GM18519 (cell line): Measurements from ENCODE around the gene PSTPIP1.
"Not testable (repeated sequence)": the region's sequence is repeated elsewhere in the genome, so short reads cannot be mapped to it uniquely, and the experiment has no call there.

Experiments used
- ATAC-seq: cut with Tn5 transposase; IDR thresholded peaks from one replicate; pipeline ENCODE4 v1.9.1; 2021; ENCODE audit warnings: mild to moderate bottlenecking, moderate library complexity; ENCODE audit not compliant: unreplicated experiment, low FRiP score

The PSTPIP1 gene

DNA sequence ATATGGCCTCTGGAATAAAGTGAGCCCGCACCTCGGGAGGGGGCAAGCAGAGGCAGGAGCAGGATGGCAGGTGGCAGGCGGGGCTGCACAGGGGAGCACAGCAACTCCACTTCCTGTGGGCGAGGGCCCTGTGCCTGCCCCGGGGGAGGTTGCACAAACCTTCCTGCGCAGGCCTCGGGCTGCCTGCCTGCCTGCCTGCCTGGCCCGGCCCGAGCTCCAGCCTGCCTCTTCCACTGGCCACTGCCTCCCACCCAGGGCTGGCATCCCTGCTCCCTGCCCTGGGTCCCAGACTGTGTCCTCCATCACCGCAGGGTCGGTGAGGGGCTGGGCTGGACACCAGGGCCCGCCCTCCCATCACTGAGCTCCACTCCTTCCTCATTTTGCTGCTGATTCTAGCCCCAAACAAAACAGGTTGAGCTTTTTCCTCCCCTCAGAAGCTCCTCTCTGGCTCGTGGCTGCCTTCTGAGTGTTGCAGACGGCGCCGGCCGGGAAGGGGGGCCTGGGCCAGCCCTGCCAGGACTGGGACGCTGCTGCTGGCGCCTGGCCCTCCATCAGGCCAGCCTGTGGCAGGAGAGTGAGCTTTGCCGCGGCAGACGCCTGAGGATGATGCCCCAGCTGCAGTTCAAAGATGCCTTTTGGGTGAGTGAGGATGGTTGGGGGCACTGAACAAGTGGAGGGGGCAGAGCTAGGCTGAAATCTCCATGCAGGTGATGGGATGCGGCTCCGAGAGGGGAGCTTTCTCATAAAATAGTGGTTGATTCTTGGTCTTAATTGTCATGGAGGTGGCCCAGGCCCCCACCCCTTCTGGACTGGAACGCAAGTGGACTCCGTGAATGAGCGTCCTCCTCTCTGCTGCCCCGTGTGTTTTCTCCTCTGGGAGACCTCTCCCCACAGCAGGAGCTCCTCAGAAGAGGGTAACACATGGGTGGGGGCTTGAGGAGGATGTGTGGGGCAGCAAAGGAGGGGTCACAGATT is at the start of gene PSTPIP1:
Gene PSTPIP1, plus strand, starts transcription at position 156 of the 975 bp plus-strand sequence. Its CDS starts 448 bp downstream, at position 604.
- ATAC-seq, result no peak

DNA sequence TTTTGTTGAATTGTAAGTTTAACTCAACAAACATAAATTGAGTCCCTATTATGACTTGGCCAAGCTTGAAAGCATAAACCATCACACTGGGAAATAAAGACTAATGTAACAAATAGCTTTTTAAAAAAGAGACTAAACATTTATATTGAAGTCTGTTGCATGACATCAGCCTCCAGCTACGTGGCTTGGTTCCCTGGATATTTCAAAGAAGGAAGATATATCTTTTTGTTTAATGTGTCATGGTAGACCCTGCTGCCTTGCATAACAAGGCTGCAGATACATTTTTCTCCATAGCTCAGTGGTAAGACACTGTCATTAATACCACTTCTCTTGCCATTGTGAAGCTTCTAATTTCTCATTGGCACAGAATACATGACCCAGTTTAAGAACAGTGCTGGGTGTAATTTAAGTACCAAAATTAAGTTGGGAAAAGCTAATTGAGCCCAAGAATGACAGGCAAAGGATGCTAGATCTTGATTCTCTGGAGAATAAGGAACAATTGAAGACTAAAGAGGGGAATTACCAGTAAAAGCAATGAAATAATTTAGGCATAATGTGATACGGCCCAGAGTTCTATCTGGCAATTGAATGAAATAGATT is 49.3 kb upstream of the PSTPIP1 start:
- no peak for ATAC-seq

DNA sequence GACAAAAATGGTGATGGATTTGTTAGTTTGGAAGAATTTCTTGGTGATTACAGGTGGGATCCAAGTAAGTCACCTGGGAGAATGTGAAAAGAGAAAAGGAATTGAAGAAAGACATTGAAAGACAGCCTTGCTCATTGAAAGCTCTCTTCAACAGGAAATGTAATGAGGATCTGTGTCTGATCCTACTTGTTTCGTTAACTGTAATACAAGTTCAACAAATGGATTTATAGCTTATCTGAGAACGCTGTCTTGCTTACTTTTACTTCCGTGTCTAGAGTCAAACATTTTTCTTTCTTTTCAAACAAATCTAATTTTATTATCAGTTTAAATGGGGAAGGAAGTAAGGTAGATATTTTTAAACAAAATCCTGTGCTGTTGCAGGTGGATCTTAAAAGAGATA is 47.5 kb upstream of the PSTPIP1 start:
- no peak for ATAC-seq

DNA sequence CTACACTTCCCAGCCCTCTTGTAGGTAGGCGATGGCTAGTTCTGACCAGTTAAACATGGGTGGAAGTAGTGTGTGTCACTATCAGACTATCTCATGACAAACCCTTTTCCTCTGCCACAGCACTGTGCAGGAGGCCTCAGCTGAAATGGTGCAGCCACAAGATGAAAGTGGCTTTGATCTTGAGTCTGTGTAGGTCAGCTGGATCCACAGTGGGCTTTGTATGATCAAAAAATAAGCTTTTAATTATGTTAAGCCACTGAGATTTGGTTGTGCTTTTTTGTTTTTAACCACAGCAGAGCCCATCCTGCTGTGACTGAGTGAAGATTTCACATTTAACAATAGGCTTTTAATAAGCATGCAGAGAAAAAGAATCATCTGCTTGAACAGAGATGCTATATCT is 43.7 kb upstream of the PSTPIP1 start:
- ATAC-seq, result no peak

DNA sequence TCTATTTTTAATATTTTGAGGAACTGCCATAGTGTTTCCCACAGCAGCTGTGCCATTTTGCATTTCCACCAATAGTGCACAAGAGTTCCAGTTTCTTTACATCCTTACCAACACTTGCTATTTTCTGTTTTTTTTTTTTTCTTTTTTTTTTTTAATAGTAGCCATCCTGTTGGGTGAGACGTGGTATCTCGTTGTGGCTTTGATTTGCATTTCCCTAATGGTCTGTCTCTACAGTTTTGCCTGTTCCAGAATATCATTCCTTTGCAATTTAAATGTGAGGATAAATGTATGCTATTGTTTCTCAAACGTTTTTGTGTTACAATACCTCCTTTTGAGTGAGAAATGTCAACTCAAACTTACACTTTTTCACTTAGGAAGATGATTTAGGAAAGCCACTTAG is 41.0 kb upstream of the PSTPIP1 start:
- no peak for ATAC-seq

DNA sequence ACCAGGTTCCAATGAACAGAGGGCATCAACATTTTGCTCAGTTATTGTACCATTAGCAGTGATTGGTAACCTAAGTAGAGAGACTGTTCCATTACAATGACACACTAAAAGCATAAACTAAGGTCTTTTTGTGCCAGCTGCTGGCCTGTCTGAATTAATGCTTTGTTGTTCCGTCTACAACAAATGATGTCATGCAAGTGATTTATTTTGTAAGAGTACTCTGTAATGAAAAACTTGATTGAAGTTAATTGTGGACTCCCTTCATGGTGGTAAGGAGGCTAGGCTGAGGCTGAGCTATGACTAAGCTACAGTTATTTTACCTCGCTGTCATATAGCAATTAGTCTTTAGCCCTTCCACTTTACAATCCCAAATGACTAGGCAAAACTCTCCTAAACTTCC is 40.2 kb upstream of the PSTPIP1 start:
- no peak for ATAC-seq

DNA sequence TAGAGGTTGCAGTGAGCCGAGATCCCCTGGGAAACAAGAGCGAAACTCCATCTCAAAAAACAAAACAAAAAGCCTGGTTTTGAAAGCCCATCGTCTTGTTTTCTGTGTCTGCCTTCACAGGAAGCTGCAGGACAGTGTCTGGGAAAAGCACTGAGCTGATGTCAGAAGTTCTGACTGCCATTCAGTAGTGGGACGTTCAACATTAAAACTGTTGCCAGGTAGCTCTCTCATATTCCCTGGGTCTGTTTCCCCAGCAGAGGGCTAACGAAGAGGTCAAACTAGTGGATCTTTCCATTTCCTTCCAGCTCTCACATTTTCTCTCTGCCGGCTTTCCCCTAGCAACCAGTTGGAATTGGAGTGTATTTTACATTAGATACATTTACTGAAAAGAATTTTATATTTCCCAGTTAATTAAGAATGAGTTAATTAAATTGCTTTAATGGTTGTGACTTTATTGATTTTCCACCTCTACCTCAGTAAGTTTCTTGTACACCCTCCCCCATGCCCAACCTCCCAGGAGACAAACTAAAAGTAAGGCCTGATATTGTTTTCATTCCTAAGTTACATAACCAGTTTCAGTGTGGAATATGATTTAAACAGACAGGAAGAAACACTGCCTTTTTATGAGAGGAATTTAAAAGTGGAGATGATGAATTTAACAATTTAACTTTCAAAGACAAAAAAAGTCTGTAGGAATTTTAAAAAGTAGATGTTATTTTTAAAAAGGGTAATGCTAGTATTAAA is 33.5 kb upstream of the PSTPIP1 start:
- no peak for ATAC-seq

DNA sequence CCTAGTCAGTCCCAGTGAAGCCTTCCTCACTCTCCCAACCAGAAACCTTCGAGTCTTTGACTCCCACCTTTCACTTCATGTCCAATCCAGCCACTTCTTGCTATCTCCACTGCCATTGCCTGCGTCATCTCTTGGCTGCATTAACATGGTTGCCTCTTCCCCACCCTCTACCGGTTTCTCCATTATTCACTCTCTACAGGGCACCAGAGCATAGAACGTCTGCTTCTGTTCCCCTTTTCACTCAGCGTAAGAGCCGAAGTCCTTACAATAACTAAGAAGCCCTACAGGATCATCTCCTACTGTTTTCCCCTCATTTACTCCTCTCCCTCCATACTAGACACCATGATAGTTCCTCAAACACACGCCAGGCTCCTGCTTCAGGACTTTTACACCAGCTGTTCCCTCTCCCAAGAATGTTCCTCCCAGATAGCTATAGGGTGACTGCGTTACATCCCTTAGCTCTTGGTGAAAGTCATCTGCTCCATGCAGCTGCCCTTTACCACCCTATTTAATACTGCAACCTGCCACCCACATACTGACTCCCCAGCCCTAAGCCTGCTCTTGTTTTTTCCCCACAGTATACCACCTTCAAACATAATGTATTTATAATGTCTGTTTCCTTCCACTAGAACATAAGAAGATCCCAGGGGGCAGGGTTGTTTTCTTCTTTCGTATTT is 32.5 kb upstream of the PSTPIP1 start:
- no peak for ATAC-seq

DNA sequence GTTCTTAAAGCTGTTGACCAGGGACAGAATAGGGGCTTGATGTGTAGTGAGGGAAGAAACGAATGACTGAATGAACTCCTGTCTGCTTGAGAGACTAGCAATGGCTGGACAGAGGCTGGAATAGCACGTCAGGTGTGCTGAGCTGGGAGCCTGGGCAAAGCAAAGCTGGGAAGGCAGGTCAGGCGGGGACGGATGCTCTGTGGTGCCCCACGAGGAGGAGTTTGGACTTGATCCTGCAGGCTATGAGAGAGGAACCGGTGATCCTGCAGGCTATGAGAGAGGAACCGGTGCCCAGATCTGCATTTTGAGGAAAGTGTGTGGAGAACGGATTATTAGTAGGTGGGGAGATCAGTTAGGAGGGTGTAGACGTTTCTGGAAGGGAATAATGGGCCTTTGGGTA is 31.3 kb upstream of the PSTPIP1 start:
- ATAC-seq, result no peak

DNA sequence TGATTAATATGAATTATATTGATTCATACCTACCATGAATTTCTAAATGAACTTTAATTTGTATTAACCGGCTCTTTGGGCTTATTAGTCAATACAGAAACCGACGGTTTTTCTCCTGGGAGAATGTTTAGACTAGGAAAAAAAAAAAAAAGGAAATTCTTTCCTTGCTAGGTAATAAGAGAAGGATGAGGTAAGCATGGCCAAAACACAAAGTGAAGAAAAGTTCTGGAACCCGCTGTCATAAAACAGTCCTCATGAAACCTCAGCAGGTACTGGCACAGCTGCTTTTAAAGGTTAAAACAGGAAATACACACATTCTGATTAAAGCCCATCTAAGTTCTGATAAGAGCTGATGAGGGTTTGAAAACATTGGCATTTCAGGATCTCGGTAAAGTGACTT is 30.8 kb upstream of the PSTPIP1 start:
- ATAC-seq, result no peak

DNA sequence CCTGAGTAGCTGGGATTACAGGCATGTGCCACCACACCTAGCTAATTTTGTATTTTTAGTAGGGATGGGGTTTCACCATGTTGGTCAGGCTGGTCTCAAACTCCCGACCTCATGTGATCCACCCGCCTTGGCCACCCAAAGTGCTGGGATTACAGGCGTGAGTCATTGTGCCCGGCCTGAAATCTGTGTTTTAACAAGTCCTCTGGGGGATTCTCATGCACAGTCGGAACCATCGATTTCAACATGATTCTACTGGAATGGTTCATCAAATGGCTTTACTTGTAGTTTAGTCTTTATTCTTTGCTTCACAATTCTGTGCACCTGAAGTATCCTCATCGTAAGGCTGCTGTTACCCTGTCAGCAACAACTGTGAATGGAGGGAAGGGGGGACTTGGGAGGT is 28.9 kb upstream of the PSTPIP1 start:
- not testable (repeated sequence) for ATAC-seq

DNA sequence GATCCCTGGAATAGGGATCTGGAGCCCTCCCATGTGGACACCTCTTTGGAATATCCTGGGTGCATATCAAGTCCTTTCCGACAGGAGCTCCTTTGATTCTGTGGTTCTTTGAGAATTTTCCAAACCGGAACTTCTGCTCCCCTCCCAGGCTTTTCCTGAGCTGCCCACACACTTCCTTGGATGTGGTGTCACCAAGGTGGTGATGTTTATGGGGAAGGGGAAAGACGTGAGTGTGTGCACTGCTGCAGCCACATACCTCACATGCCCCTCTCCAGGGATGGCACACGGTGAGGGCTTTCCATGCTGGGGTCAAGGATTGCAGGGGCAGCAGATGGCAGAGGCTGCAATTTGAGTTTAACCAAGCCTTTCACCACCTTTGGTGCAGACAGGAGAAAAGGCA is 27.9 kb upstream of the PSTPIP1 start:
- no peak for ATAC-seq

DNA sequence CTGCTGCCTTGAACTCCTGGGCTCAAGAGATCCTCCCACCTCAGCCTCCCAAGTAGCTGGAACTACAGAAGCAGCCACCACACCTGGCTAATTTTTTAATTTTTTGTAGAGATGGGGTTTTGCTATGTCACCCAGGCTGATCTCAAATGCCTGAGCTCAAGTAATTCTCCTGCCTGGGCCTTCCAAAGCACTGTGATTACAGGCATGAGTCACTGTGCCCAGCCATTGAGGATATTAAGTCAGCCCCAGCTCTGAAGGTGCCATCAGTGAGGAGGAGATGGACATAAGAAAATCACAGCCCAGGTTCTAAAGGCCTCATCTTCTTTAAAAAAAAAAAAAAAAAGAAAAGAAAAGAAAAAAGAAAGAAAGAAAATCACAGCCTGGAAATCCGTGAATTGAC is 26.6 kb upstream of the PSTPIP1 start:
- no peak for ATAC-seq

DNA sequence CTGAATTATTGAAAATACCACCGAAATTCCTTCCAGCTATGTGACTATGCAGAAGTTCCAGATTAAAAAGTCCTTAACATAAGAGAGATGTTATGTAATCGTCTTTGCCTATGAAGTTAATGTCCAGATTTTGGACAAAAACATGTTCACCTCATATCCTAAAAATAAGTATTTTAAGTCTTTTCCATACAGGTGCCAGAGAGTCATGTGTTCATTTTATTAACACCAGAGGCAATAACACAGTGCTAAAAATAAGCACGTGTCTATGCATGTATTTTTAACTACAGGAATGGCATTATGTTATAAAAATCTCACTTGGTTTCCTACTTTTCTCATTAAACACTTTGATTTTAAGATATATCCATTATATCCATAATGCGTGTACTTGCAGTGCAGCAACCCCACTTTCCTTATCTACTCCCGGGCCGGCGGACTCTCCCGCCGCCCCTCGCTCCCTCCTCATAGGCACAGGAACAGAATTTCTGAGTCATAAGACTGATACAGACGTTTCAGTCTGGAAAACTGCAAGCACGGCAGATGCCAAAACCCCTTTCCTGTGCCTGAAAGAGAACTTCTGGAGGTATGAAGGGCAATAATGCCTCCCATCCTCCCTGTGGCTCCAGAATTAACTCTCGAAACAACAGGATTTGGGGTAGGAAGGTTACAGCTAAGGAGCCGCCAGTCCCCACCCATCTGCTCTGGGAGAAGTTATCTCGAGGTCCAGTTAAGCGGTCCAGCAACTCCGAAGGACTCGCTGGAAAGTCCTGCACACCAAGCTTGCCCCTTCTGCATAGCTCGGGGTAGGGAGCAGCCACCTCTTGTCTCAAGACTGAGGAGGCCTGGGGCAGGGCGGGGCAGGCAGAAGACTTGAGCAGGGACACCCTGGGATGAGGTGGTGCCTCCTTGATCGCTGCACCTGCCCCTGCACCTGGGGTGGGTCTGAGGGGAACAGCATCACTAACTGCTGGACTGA is 22.3 kb upstream of the PSTPIP1 start:
- no peak for ATAC-seq

DNA sequence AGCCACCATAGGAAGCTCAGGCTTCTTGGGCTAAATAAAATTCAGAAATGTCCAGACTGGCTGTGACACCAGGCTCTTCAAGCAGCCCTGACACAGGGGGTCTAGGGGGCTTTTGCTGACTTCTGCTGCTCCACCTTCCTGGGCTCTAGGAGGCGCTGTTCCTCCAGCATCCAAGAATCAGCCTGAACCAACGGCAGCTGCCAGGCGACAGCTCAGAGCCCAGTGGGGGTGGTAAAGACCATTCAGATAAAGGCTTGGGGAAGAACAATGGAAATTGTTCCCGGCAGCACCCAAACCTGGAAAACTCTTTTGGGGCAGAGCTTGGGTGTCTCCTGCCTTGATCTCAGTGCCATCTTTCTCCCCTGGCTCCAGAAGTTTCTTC is 21.6 kb upstream of the PSTPIP1 start:
- ATAC-seq, result no peak

DNA sequence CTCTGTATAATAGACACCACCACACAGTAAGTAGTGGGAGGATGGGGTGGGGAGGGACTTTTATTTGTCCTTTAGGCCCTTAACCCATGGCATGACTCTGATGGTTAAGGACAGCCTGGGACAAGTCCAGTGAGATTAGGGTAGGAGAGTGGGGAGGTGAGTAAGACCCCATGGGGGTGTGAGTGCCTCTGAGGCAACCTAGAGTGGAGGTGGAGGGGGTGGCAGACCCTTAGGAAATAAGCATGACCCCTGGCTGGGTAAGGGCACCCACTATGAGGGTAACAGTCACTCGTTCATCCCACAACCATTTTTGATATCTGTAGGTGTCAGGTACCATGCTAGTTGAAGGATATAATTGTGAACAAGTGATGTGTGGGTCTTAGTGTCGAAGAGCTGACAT is 21.0 kb upstream of the PSTPIP1 start:
- no peak for ATAC-seq

DNA sequence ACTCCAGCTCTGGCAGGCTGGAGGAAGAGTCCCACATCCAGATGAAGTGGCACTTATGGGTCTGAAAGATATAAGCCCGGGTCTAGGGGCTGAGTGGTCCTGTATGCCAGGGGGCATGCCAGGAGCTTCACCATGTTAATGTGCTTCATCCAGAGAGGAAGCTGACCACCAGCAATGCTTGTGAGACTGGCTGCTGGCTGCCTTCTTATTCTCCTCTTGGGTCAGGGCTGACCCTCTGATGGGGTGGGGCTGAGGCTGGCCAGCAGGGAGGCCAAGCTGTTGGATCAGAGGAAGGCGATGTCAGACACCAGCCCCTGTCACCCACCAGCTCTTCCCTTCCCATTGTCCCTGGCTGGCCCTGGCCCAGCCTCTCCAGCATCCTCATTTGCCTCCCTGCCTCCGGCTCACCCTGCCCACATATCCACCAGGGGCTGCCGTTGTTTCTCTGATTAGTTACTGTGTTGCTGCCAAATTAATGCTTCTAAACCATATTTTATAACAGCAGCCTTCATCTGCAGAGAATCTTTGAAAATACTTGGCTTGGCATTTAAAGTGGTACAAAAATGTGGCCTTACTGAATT is 20.4 kb upstream of the PSTPIP1 start:
- ATAC-seq, result no peak

DNA sequence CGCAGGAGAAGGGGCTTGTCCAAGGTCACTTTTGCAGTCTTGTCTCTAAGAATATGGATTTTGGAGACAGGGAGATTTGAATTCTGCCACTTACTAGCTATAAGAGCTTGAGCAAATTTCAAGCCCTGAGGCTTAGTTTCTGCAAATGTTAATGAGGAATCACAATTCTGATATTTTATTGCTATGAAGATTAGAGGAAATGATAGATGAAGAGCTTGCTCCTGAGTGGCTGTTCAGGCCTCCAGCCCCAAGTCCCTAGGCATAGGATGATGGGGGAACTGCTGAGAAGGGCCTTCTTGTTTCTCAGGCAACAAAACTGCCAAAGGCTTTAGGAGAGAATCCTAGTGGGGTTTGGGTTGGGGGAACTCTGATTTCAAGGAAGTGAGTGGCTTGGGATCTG is 18.8 kb upstream of the PSTPIP1 start:
- no peak for ATAC-seq

DNA sequence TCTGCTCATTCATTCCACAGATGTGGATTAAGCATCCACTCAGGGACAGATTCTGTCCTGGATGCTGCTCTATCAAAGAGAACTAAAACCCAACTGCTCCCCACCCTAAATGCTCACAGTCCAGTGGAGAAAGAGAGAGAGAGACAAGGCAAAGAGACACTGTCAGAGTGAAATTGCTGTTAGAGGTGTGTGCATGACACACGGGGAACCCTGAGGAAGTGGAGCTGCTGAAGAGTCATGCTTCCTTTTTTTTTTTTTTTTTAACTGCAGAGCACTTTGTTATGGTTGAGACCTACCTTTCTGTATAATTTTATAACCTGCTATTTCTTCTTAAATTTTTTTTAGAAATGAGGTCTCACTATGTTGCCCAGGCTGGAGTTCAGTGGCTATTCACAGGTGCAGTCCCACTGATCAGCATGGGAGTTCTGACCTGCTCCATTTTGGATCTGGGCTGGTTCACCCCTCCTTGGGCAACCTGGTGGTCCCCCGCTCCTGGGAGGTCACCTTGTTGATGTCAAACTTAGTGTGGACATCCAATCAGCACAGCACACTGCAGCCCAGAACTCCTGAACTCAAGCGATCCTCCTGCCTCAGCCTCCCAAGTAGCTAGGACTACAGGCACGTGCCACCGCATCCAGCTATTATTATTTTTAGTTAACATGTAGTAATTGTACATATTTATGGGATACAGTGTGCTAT is 18.2 kb upstream of the PSTPIP1 start:
- ATAC-seq, result no peak
